Stimulated activated CD4-positive, alpha-beta T cell treated with anti-CD3 and anti-CD28 coated beads, Interleukin-15, amount 100 ng/mL, for 48 hours (primary cell): ENCODE measurements around the gene DNAJC3.
"Not testable (repeated sequence)": the region's sequence is repeated elsewhere in the genome, so short reads cannot be mapped to it uniquely, and the experiment has no call there.

Experiments
- DNase-seq, 2 donors: peaks; one replicate each; pipeline ENCODE4 v3.0.0-alpha.2; 2020; ENCODE audit warnings: low read depth in 2 of 2

DNAJC3 gene

GRCh38 chr13:95676762-95677563 lies at the start of gene DNAJC3:
TSS of gene DNAJC3 (plus strand) at chr13:95677139. CDS start at chr13:95677256, 117 bp downstream.
- peak; percentile 95 to 96 for DNase-seq

- no peak for DNase-seq
Observed at GRCh38 chr13:95627590-95627989, 49.3 kb upstream of the DNAJC3 start.

GRCh38 chr13:95628488-95628887 lies 48.5 kb upstream of the DNAJC3 start:
- no peak for DNase-seq

GRCh38 chr13:95629071-95629470 lies 47.9 kb upstream of the DNAJC3 start:
- DNase-seq, result no peak

- DNase-seq, result no peak
Observed at GRCh38 chr13:95630593-95630992, 46.3 kb upstream of the DNAJC3 start.

GRCh38 chr13:95636853-95637252 lies 40.1 kb upstream of the DNAJC3 start:
- no peak for DNase-seq

- no peak for DNase-seq
Observed at GRCh38 chr13:95641291-95642027, 35.5 kb upstream of the DNAJC3 start.

- DNase-seq, result no peak
Observed at GRCh38 chr13:95642028-95642621, 34.8 kb upstream of the DNAJC3 start.

- DNase-seq, result no peak
Observed at GRCh38 chr13:95642999-95643398, 33.9 kb upstream of the DNAJC3 start.

GRCh38 chr13:95643571-95643935 lies 33.4 kb upstream of the DNAJC3 start:
- DNase-seq, result no peak

GRCh38 chr13:95643936-95644598 lies 32.9 kb upstream of the DNAJC3 start:
- DNase-seq, result no peak

GRCh38 chr13:95644601-95645052 lies 32.3 kb upstream of the DNAJC3 start, which contains the start of gene DZIP1:
TSS of gene DZIP1 (minus strand) at chr13:95644706. CDS start at chr13:95642029, 2,677 bp downstream.
- peak in 1 of 2 donors; percentile 17 for DNase-seq

GRCh38 chr13:95647321-95647720 lies 29.6 kb upstream of the DNAJC3 start:
- no peak for DNase-seq

GRCh38 chr13:95650696-95651095 lies 26.2 kb upstream of the DNAJC3 start:
- no peak for DNase-seq

GRCh38 chr13:95652244-95652764 lies 24.6 kb upstream of the DNAJC3 start:
- no peak for DNase-seq

GRCh38 chr13:95652821-95653220 lies 24.1 kb upstream of the DNAJC3 start:
- DNase-seq, result no peak

- no peak for DNase-seq
Observed at GRCh38 chr13:95656386-95657015, 20.4 kb upstream of the DNAJC3 start.

GRCh38 chr13:95659500-95659899 lies 17.4 kb upstream of the DNAJC3 start:
- DNase-seq, result no peak

GRCh38 chr13:95660981-95661581 lies 15.9 kb upstream of the DNAJC3 start:
- no peak for DNase-seq

- DNase-seq, result not testable (repeated sequence)
Observed at GRCh38 chr13:95667235-95667634, 9.7 kb upstream of the DNAJC3 start.

- no peak for DNase-seq
Observed at GRCh38 chr13:95671597-95671996, 5.3 kb upstream of the DNAJC3 start.
